ENCODE results near the gene CASZ1. TPM values are rescaled to one million over a fixed set of nuclear protein-coding genes. Genes with fewer than 3 reads are reported as not detected.
A peak's percentile ranks its signal among the peaks of the same experiment; 100 is the strongest.

CASZ1 gene, protein sequence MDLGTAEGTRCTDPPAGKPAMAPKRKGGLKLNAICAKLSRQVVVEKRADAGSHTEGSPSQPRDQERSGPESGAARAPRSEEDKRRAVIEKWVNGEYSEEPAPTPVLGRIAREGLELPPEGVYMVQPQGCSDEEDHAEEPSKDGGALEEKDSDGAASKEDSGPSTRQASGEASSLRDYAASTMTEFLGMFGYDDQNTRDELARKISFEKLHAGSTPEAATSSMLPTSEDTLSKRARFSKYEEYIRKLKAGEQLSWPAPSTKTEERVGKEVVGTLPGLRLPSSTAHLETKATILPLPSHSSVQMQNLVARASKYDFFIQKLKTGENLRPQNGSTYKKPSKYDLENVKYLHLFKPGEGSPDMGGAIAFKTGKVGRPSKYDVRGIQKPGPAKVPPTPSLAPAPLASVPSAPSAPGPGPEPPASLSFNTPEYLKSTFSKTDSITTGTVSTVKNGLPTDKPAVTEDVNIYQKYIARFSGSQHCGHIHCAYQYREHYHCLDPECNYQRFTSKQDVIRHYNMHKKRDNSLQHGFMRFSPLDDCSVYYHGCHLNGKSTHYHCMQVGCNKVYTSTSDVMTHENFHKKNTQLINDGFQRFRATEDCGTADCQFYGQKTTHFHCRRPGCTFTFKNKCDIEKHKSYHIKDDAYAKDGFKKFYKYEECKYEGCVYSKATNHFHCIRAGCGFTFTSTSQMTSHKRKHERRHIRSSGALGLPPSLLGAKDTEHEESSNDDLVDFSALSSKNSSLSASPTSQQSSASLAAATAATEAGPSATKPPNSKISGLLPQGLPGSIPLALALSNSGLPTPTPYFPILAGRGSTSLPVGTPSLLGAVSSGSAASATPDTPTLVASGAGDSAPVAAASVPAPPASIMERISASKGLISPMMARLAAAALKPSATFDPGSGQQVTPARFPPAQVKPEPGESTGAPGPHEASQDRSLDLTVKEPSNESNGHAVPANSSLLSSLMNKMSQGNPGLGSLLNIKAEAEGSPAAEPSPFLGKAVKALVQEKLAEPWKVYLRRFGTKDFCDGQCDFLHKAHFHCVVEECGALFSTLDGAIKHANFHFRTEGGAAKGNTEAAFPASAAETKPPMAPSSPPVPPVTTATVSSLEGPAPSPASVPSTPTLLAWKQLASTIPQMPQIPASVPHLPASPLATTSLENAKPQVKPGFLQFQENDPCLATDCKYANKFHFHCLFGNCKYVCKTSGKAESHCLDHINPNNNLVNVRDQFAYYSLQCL (N-terminal part only)
- total RNA-seq: 100 to 1,000 TPM in 2 of 4 donors, 10 to 100 TPM in 2; 39.1 to 215 (median 115) TPM

DNA sequence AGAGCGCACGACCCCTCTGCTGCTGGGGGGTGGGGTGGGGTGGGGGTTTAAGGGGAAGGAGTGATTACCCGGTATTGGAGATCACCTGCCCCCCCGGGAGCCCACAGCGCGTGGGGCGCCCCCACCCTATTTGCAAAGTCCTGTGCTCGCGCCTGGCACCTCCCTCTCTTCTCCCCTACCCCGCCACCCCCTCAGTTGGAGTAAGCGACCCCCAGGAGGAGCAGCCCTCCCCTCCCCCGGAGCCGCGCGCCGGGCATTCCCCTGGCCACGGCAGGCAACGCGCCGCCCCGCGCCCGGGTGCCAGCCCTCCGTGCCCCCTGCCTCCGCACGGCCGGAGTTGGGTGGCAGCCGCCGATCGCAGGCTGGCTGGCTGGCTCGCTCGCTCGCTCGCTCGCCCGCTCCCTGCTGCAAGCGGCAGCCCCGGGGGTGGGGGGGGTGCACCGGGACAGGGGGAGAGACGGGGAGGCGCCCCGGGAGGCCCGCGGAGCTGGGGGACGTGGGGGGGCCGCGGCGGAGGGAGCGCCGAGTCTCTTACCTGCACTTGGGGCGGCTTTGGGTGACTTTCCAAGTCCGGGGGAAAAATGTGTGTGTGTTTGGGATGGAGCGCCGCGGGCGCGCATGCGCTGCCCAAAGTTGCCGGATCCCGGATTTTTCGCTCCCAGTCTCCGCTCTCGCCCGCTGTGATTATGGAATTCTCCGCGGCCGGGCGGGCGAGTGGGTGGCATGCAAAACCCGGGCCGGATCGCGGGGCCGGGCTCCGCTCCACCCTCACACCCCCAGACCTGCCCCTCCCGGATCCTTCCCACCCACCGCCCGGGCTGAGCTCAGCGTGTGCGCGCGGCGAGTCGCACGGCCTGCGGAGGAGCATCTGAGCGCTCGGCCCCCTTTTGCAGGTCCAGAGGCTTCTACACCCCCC, at the start of gene CASZ1:
CASZ1 (minus strand) TSS at position 618 of the 916 bp plus-strand sequence. CDS start 102,757 bp downstream, outside the sequence.
- intact Hi-C loops (cut with DNase I; ENCODE audit: low total_unique reads): loop anchor here (10.0 kb wide), 2 partner anchors 61 to 141 kb away; no protein-coding TSS in a partner anchor
- H3K36me3 ChIP-seq: no peaks in the 10 kb centered on the region
- TF ChIP-seq, protein P1, sequence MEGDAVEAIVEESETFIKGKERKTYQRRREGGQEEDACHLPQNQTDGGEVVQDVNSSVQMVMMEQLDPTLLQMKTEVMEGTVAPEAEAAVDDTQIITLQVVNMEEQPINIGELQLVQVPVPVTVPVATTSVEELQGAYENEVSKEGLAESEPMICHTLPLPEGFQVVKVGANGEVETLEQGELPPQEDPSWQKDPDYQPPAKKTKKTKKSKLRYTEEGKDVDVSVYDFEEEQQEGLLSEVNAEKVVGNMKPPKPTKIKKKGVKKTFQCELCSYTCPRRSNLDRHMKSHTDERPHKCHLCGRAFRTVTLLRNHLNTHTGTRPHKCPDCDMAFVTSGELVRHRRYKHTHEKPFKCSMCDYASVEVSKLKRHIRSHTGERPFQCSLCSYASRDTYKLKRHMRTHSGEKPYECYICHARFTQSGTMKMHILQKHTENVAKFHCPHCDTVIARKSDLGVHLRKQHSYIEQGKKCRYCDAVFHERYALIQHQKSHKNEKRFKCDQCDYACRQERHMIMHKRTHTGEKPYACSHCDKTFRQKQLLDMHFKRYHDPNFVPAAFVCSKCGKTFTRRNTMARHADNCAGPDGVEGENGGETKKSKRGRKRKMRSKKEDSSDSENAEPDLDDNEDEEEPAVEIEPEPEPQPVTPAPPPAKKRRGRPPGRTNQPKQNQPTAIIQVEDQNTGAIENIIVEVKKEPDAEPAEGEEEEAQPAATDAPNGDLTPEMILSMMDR (IDR thresholded peaks at IDR 0.05): no peak
- TF ChIP-seq EP300 (IDR thresholded peaks at IDR 0.05; ENCODE audit: low read depth): no peak
- TF ChIP-seq POLR2A (IDR thresholded peaks at IDR 0.05): peak; percentile 74
- TF ChIP-seq POLR2AphosphoS5 (IDR thresholded peaks at IDR 0.05): peak; percentile 71 to 87 (median 77)
- peak within 1 kb of the TSS; percentile 47 to 89 (median 70) for H3K4me3 ChIP-seq
- peak; percentile 88 for DNase-seq
- peaks cover 32% of the 10 kb centered on the region for H3K27me3 ChIP-seq
- in situ Hi-C loops (cut with MboI; ENCODE audit: low pct_ligation_motif_present in 1 of 4, low pct_unique_long_range_greater_than_20kb in 1 of 4, low sequenced_read_pairs in 3 of 4): no loop called here
- H3K4me1 ChIP-seq: peaks cover 0 to 46% (median 20%) of the 10 kb centered on the region in 4 donors
- no peaks in the 10 kb centered on the region for H3K9me3 ChIP-seq
- WGBS, 2 donors (ENCODE audit: low coverage in 1 of 2): 1% methylated on average over 20 to 50 of the region's 88 CpGs
- peak within 1 kb of the TSS; percentile 90 to 97 (median 95) for H3K27ac ChIP-seq

DNA sequence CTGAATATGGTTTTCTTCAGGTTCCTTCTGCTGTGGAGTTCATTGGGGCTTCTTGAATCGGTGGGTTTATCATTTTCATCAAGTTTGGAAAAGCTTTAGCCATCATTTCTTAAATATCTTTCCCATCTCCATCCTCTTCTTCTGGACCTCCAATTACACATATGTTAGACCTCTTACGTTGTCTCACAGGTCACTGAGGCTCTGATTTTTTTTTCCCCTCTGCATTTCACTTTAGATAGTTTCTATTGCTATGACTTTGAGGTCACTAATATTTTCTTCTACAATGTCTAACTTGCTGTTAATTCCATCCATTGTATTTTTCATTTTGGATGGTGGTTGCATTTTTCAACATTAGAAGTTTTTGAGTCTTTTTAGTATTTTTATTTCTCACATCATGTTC, 47.3 kb upstream of the CASZ1 start:
- intact Hi-C loops (cut with DNase I; ENCODE audit: low total_unique reads): no loop called here
- no peak overlapping the region for H3K27ac ChIP-seq
- DNase-seq: no peak
- WGBS, 2 donors (ENCODE audit: low coverage in 1 of 2): 81 to 85% methylated on average over 2 of the region's 2 CpGs
- H3K4me1 ChIP-seq: no peaks in the 10 kb centered on the region
- TF ChIP-seq POLR2AphosphoS5 (IDR thresholded peaks at IDR 0.05) (no peak), POLR2A (IDR thresholded peaks at IDR 0.05) (no peak), EP300 (IDR thresholded peaks at IDR 0.05; ENCODE audit: low read depth) (no peak)
- TF ChIP-seq, protein P1 (IDR thresholded peaks at IDR 0.05): no peak
- no peaks in the 10 kb centered on the region for H3K36me3 ChIP-seq
- H3K4me3 ChIP-seq: no peak overlapping the region
- peaks cover 4 to 14% of the 10 kb centered on the region in 2 donors for H3K9me3 ChIP-seq
- H3K27me3 ChIP-seq: peaks cover 3% of the 10 kb centered on the region
- in situ Hi-C loops (cut with MboI; ENCODE audit: low pct_ligation_motif_present in 1 of 4, low pct_unique_long_range_greater_than_20kb in 1 of 4, low sequenced_read_pairs in 3 of 4): no loop called here

DNA sequence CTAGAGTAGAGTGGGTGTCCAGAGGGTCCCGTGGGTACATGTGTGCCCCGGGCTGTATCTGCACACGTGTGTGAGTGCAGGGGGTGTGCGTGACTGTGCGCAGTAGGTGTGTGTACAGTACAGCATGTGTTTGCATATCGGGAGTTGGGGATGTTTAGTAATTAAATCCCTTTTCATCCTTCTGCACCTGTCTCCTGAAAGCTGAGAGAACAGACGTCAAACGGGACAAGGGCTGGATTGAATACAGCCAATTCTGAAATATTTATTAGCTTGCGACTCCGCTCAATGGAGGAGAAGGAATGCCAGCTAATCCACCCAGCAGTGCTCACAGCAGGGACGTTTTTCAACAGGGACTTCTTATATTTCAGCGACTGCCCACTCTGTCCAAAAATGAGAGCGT, 44.7 kb upstream of the CASZ1 start:
- Histone ChIP-seq H3K27me3 (peaks cover 19% of the 10 kb centered on the region), H3K36me3 (no peaks in the 10 kb centered on the region), H3K4me3 (no peak overlapping the region), H3K4me1 (peaks cover 0 to under 1% (median 0%) of the 10 kb centered on the region in 4 donors), H3K9me3 (peaks cover 4 to 14% of the 10 kb centered on the region in 2 donors), H3K27ac (no peak overlapping the region)
- TF ChIP-seq POLR2A (IDR thresholded peaks at IDR 0.05): no peak
- no peak for TF ChIP-seq EP300 (IDR thresholded peaks at IDR 0.05; ENCODE audit: low read depth)
- TF ChIP-seq, protein P1 (IDR thresholded peaks at IDR 0.05): no peak
- no peak for TF ChIP-seq POLR2AphosphoS5 (IDR thresholded peaks at IDR 0.05)
- WGBS, 2 donors (ENCODE audit: low coverage in 1 of 2): 75 to 86% methylated on average over 4 to 13 of the region's 13 CpGs
- no peak for DNase-seq
- in situ Hi-C loops (cut with MboI; ENCODE audit: low pct_ligation_motif_present in 1 of 4, low pct_unique_long_range_greater_than_20kb in 1 of 4, low sequenced_read_pairs in 3 of 4) (no loop called here), intact Hi-C loops (cut with DNase I; ENCODE audit: low total_unique reads) (no loop called here)
